Measurements from ENCODE around the gene NANP.

- TF ChIP-seq EZH2 (IDR thresholded peaks at IDR 0.05; ENCODE audit: borderline replicate concordance, low read depth, low read length), result no peak
- TF ChIP-seq BHLHE40 (IDR thresholded peaks at IDR 0.05; ENCODE audit: low read length), result no peak
- no peak for TF ChIP-seq SP1 (CRISPR knock-in tag; IDR thresholded peaks at IDR 0.05)
- TF ChIP-seq ZFP30 (CRISPR knock-in tag; IDR thresholded peaks at IDR 0.05; ENCODE audit: borderline replicate concordance), result no peak
These were observed 48.9 kb upstream of the NANP start for GRCh38 chr20:25672659-25673235.
